Stimulated activated CD8-positive, alpha-beta memory T cell treated with anti-CD3 and anti-CD28 coated beads, Interleukin-12 subunit alpha, Interleukin-12 subunit beta, amount 100 ng/mL, for 24 hours (primary cell): ENCODE results near the gene RSKR.
A peak's percentile ranks its signal among the peaks of the same experiment; 100 is the strongest.
"Not testable (repeated sequence)": the region's sequence is repeated elsewhere in the genome, so short reads cannot be mapped to it uniquely, and the experiment has no call there.

Experiments
- DNase-seq: peaks from one replicate; pipeline ENCODE4 v3.0.0-alpha.2; 2020; ENCODE audit errors: extremely low read depth

RSKR gene

DNA sequence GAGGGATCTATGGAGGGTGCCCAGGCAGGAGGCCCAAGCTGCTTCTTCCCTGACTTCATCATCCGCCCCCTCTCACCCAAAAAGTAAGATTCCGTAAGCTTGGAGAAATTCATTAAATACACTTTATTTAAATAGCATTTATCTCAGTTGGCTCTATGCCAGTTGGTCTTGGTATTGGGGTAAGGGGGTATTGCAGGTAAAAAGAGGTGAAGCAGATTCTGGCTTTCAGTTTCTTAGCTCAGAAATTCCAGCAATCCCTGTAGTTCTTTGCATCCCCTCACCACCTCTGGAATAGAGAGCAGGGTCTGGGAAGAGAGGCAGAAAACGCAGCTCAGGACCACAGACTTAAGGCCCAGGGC is 36.5 kb downstream of the RSKR start:
- DNase-seq = no peak

DNA sequence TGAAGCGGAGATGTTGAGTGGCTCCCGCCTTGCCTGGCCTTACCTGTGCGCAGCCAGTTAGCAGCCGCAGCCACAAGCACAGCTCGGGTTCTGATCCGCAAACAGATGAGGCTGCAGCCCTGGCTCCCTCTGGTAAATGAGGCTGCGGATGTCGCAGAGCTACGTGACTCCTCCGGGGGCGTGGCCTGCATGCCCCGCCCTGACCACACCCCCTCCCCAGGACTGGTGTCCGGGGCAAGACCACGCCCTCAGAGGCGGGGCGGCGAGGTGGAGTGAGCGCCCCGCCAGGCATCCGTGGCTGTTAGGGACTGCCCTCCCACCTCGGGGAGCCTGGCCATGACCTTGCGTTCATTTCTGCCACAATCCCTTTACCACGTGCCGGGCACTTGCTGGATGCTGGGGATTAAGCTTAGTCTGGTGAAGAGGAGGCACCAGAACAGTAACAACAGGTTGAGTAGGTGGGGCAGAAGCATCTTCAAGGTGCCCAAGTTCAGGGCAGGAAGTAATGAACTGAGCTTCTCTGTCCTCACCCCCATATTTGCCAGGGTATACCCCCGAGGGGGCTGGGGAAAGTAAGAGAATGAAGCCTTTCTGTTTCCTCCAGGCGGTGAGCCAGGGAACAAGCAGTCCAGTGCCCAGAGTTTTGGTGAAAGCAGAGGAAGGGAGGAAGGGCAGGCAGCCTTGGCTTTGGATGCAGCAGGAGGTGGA is 37.1 kb downstream of the RSKR start, which contains the start of gene ALDOC:
Gene ALDOC (minus strand): TSS at position 138 of the 708 bp plus-strand sequence. CDS start 1,363 bp downstream, outside the sequence.
- peak; percentile 96 for DNase-seq

GRCh38 chr17:28576016-28576415 is 38.0 kb downstream of the RSKR start:
- not testable (repeated sequence) for DNase-seq

- no peak for DNase-seq
These were observed 38.7 kb downstream of the RSKR start for GRCh38 chr17:28575126-28575795.

GRCh38 chr17:28574526-28574925 is 39.5 kb downstream of the RSKR start:
- no peak for DNase-seq

- no peak for DNase-seq
These were observed 40.0 kb downstream of the RSKR start for GRCh38 chr17:28573966-28574480.

- no peak for DNase-seq
These were observed 40.5 kb downstream of the RSKR start for GRCh38 chr17:28573521-28573920.

DNA sequence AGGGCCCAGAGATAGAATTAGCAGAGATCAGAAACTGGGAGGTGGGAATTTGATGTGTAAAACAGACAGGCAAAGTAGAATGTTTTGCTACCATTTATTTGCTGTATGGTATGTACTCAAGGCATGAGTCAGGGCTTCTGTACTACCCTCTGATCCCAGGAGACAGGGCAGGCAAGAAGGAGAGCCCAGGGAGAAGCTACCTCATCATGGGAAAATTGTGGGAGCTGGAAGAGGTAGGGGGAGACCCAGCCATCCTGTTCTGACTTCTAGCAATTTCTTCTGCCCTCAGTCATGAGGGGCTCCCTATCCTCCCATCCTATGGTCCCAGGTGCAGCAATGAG is 41.0 kb downstream of the RSKR start:
- DNase-seq = no peak

DNA sequence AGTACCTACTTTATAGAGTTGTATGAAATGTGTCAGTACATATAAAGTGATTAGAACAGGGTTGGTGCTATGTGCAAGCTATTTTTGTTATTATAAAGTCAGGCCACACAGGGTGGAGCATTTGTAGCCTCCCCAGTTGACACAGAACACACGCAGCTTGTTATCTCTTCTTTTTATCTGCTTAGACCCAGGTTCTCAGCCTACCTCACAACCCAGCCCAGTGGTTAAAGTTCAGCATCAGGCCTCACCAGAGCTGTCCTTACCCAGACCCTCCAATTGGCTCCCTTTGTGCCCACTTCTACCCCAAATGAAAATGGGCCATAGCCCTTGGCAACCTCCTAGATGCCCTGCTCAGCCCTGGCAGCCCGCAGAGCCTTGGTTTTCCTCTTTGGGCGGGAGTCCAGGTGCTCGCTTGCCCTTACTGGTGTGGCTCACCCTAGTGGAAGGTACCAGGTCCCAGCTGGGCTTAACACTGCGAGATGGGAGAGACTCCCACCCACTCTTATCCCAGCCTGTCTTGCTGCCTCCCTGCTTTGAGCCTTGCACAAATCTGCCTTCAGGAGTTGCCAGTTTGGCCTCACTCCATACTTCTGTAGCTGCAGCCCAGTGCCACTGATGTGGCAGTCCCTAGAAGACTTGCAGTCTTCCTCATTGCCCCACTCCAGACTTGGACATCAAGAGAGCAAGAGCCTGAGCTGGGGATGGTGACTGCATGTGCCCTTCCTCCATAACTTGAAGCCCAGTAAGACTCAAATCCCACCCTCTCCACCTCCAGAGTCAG is 41.5 kb downstream of the RSKR start:
- DNase-seq = no peak

DNA sequence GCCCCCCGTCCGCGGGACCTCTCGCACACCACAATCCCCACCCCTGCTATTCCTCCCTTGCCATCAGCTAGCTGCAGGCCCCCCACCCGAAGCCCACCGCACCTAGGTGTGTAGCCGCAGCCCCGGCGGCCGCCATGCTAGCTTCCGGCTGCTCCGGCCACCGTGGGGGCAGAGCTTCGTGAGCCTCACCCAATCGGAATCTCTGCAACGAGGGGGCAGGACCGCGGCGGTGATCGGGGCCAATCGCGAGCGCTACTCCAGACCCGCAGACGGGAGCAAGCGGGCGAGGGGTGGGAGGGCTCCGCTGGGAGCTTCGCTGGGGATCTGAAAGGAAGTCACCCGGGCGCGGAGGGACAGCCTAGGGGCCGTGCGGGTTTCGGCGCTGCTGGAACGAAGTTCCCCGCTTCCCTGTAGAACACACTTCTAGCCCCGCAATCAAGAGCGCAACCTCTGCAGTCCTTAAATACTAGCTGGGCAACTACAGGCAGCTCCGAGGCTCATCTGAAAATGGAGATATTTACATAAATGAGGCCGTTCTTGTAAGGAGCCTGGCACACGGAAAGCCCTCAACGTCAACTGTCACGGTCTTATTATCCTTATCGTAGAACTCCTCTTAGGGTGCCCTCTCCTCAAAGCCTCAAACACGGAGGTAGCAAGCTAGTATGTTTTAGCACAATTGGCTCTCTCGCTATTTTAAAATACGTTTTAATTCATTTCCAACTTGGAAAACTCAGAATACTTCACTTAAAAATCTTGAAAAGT is 42.4 kb downstream of the RSKR start, which contains the start of gene PIGS:
Gene PIGS (minus strand): TSS at position 164 of the 762 bp plus-strand sequence. CDS start 28 bp downstream, at position 136.
- DNase-seq = peak; percentile 82

- no peak for DNase-seq
These were observed 43.1 kb downstream of the RSKR start for GRCh38 chr17:28570716-28571360.

DNA sequence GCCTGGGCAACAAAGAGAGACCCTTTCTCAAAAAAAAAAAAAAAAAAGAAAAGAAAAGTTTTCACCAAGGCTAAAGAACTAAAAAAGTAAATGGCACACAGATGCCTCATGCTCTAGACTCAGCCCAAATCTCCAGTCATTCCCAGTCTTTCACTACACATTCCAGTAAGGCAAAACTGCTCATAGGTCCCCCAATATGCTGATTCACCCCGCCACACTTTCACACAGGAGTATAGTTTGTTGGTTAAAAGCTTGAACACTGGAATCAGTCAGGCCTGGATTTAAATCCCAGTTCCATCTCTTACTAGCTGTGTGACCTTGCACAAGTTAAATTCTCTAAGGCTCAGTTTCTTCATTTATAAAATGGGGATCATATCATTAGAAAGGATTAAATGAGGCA is 44.5 kb downstream of the RSKR start:
- no peak for DNase-seq

- DNase-seq = no peak
These were observed 46.4 kb downstream of the RSKR start for GRCh38 chr17:28567604-28568003.

- DNase-seq = no peak
These were observed 50.5 kb downstream of the RSKR start for GRCh38 chr17:28563475-28563874.
